HepG2 (cell line): ENCODE results near the gene ZNF391. TPM values are rescaled to one million over a fixed set of nuclear protein-coding genes. Genes with fewer than 3 reads are reported as not detected.

Experiments used
- ATAC-seq: fragments of 200-7000 bp; cut with Tn5 transposase; 3 replicates; pipeline ENCODE4 v1.9.1; 2020; ENCODE audit warnings: mild to moderate bottlenecking, moderate library complexity
- BruUV-seq: library from RNA; stranded (reverse); fragments of 400-500 nt; replicated peaks from 2 replicates; lab custom pipeline; 2021; lab: Mats Ljungman, UMichigan
- CTCF ChIA-PET: fragments of 300-600 bp; formaldehyde crosslinking; extraction: SDS; loops from one replicate; lab custom pipeline; 2021; ENCODE audit warnings: low total read pairs, inconsistent platforms, low intra/inter-chr PET ratio; lab: Yijun Ruan, JAX
- POLR2A ChIA-PET: fragments of 350-600 bp; sonication (Branson Sonifier 250); formaldehyde crosslinking; loops from one replicate; lab custom pipeline; 2020; ENCODE audit warnings: antibody characterized with exemption, inconsistent platforms; lab: Yijun Ruan, JAX
- DNase-seq: peaks from one replicate; pipeline ENCODE4 v3.0.0-alpha.2; 2015; ENCODE audit warnings: low spot score
- FAIRE-seq: peaks from 3 replicates; lab custom pipeline; 2011; peaks lifted over from hg19 to GRCh38; lab: Jason Lieb, UNC
- H2AFZ ChIP-seq: one replicate; pipeline ENCODE4 v1.6.1; 2011; ENCODE audit warnings: low read length, inconsistent platforms
- H3K27ac ChIP-seq: fragments of 300-600 bp; 3 replicates; pipeline ENCODE4 v1.8.0; 2011; ENCODE audit warnings: mixed run types, mild to moderate bottlenecking, mixed read lengths, low read length, inconsistent platforms; ENCODE audit not compliant: insufficient read depth; ENCODE audit errors: extremely low read length
- H3K27me3 ChIP-seq, 2 experiments: fragments of 200-600 bp in 1 of 2; 2 replicates in 1 of 2; 3 replicates in 1 of 2; pipeline versions ENCODE4 v1.6.0 to v1.8.0; 2011; ENCODE audit warnings: low read length in 2 of 2, mild to moderate bottlenecking in 2 of 2, moderate library complexity in 2 of 2, inconsistent platforms in 1 of 2; ENCODE audit not compliant: insufficient read depth in 2 of 2, control insufficient read depth in 1 of 2
- H3K36me3 ChIP-seq, 2 experiments: fragments of 200-600 bp in 1 of 2; replicated peaks in 1 of 2; 2 replicates in 1 of 2; 3 replicates in 1 of 2; pipeline versions ENCODE4 v1.5.1 to v1.8.0; 2011; ENCODE audit warnings: low read length in 2 of 2, inconsistent platforms in 1 of 2; ENCODE audit not compliant: insufficient read depth in 2 of 2, control insufficient read depth in 1 of 2
- H3K4me1 ChIP-seq: 2 replicates; pipeline ENCODE4 v1.5.1; 2012; ENCODE audit warnings: low read length, inconsistent platforms; ENCODE audit not compliant: insufficient read depth
- H3K4me2 ChIP-seq: 2 replicates; pipeline ENCODE4 v1.6.0; 2011; ENCODE audit warnings: low read depth, low read length, inconsistent platforms
- H3K4me3 ChIP-seq, 3 experiments: fragments of 200-600 bp in 1 of 3; sonication (generic), shearing (Covaris generic) in 1 of 3; replicated peaks in 1 of 3; 2 replicates each; pipeline ENCODE4 v1.5.1; 2011 to 2016; ENCODE audit warnings: low read length in 3 of 3, inconsistent platforms in 2 of 3, low read depth in 2 of 3, mild to moderate bottlenecking in 2 of 3, control low read depth in 1 of 3, mixed read lengths in 1 of 3; ENCODE audit not compliant: insufficient read depth in 1 of 3
- H3K79me2 ChIP-seq: one replicate; pipeline ENCODE4 v1.6.1; 2011; ENCODE audit warnings: low read length, inconsistent platforms; ENCODE audit not compliant: insufficient read depth
- H3K9ac ChIP-seq: 2 replicates; pipeline ENCODE4 v1.6.0; 2011; ENCODE audit warnings: mild to moderate bottlenecking, low read depth, low read length, inconsistent platforms; ENCODE audit not compliant: insufficient read depth
- H3K9me3 ChIP-seq: 2 replicates; pipeline ENCODE4 v1.5.1; 2012; ENCODE audit warnings: mild to moderate bottlenecking, low read length
- H4K20me1 ChIP-seq: 2 replicates; pipeline ENCODE4 v1.6.0; 2011; ENCODE audit warnings: inconsistent platforms, mild to moderate bottlenecking, low read length, moderate library complexity; ENCODE audit not compliant: insufficient read depth
- FIP1L1 ChIP-seq: fragments of 200-400 bp; formaldehyde crosslinking; IDR thresholded peaks from 2 replicates; pipeline ENCODE4 v1.6.1; 2018; ENCODE audit warnings: low read depth, mild to moderate bottlenecking, low read length, moderate library complexity, borderline replicate concordance; ENCODE audit not compliant: insufficient read depth
- GATA4 ChIP-seq: sonication (generic); IDR thresholded peaks from 2 replicates; pipeline ENCODE4 v1.6.1; 2016; ENCODE audit warnings: antibody characterized with exemption, low read depth, borderline replicate concordance
- GTF2F1 ChIP-seq: fragments of 150-350 bp; IDR thresholded peaks from 2 replicates; pipeline ENCODE4 v1.6.1; 2014; ENCODE audit warnings: low read length
- IKZF4 ChIP-seq: sonication (generic); formaldehyde crosslinking; IDR thresholded peaks from 2 replicates; pipeline ENCODE4 v1.5.1; 2020; ENCODE audit warnings: borderline replicate concordance, mild to moderate bottlenecking, low read depth, missing genetic modification reagents; ENCODE audit errors: not compliant biosample characterization
- KLF6 ChIP-seq: IDR thresholded peaks from 2 replicates; pipeline ENCODE4 v1.8.0; 2016; ENCODE audit warnings: missing biosample characterization, missing genetic modification reagents
- NFRKB ChIP-seq: fragments of 450-650 bp; IDR thresholded peaks from 2 replicates; pipeline ENCODE4 v1.6.1; 2017
- SOX13 ChIP-seq, 3 experiments: fragments of 450-650 bp in 1 of 3; sonication (generic) in 1 of 3; formaldehyde crosslinking in 1 of 3; IDR thresholded peaks in 2 of 3; conservative IDR thresholded peaks in 1 of 3; 2 replicates each; pipeline versions ENCODE4 v1.5.0 to v1.6.1; 2016 to 2020; ENCODE audit warnings: antibody characterized with exemption in 1 of 3, mild to moderate bottlenecking in 1 of 3, missing compliant biosample characterization in 1 of 3, missing genetic modification reagents in 1 of 3, moderate library complexity in 1 of 3
- SRSF1 ChIP-seq: fragments of 200-400 bp; formaldehyde crosslinking; optimal IDR thresholded peaks from 2 replicates; pipeline ENCODE3; 2017; ENCODE audit warnings: mild to moderate bottlenecking, low read depth, low read length, moderate library complexity
- TARDBP ChIP-seq: sonication (generic); formaldehyde crosslinking; IDR thresholded peaks from 2 replicates; pipeline ENCODE4 v1.8.0; 2022; ENCODE audit warnings: mild to moderate bottlenecking, missing genetic modification reagents
- ZNF430 ChIP-seq: sonication (generic); formaldehyde crosslinking; IDR thresholded peaks from 2 replicates; pipeline ENCODE4 v1.9.0; 2021; ENCODE audit warnings: mild to moderate bottlenecking, missing genetic modification reagents
- ZNF501 ChIP-seq: sonication (generic); formaldehyde crosslinking; IDR thresholded peaks from 2 replicates; pipeline ENCODE4 v1.5.1; 2020; ENCODE audit warnings: mild to moderate bottlenecking, moderate library complexity, missing genetic modification reagents
- ZNF83 ChIP-seq: sonication (generic); formaldehyde crosslinking; IDR thresholded peaks from 2 replicates; pipeline ENCODE4 v1.4.0; 2020; ENCODE audit warnings: missing genetic modification reagents, mild to moderate bottlenecking, borderline replicate concordance
- WGBS: methylation state at CpG from one replicate; pipeline ENCODE4 v1.1.6; 2017; ENCODE audit warnings: low lambda C conversion rate; 5-methylcytosine and 5-hydroxymethylcytosine counted together
- in situ Hi-C: cut with HindIII; loops from 2 replicates; pipeline ENCODE4 v1.10.0; 2017; ENCODE audit warnings: low pct_unique_long_range_greater_than_20kb; ENCODE audit not compliant: extremely low pct_ligation_motif_present
- intact Hi-C: fragments of 100-400 bp; cut with micrococcal nuclease; formaldehyde crosslinking; loops from one replicate; pipeline ENCODE4 v1.10.0; 2022; ENCODE audit not compliant: unreplicated experiment
- polyA plus RNA-seq, 8 experiments: library from polyadenylated mRNA; depleted of rRNA in 3 of 8; stranded (reverse) in 7 of 8; unstranded in 1 of 8; fragments of >200 nt; fragmentation: Illumina TruSeq in 4 of 8; extraction: Trizol in 4 of 8; gene quantifications; 2 replicates each; pipeline versions ENCODE4 v1.2.1 to v1.2.3, GENCODE V29; 2011 to 2016; ENCODE audit warnings: low read depth in 4 of 8, missing spikeins in 1 of 8, mixed read lengths in 1 of 8; ENCODE audit not compliant: insufficient read depth in 1 of 8
- total RNA-seq, 5 experiments: library from RNA; depleted of rRNA; stranded (reverse); fragments of >200 nt; fragmentation: Illumina TruSeq; extraction: Trizol; gene quantifications; 2 replicates each; pipeline ENCODE4 v1.2.3, GENCODE V29; 2016; ENCODE audit warnings: low read depth in 1 of 5
- TF ChIP-seq, protein P1 (sequence below): sonication (generic); formaldehyde crosslinking; IDR thresholded peaks from 2 replicates; pipeline ENCODE4 v1.4.0; 2020; ENCODE audit warnings: missing genetic modification reagents, mild to moderate bottlenecking, borderline replicate concordance
- TF ChIP-seq, protein P2 (sequence below): fragments of 450-650 bp; IDR thresholded peaks from 2 replicates; pipeline ENCODE4 v1.6.1; 2017; ENCODE audit warnings: mild to moderate bottlenecking

ZNF391 gene
- total and polyA plus RNA-seq, 2 of the 13 experiments (the other 11 are each of a cell fraction or from before 2014, with no cell fraction given) = 0.78 to 1.7 TPM

DNA sequence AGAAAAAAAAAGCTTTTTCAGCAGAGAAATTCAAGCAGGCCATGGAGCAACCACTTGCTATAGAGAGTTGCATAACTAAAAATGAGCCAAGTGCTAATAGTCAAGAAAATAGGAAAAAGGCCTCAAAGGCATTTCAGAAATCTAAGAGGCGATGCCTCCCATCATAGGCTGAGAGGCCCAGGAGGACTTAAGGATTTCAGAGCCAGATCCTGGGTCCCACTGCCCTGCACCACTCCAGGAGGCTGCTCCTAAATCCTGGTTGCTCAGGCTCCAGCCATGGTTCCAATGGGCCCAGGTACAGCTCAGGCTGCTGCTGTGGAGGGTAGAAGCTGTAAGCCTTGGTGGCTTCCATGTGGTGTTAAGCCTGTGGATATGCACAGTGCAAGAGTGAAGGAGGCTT lies 5.5 kb downstream of the ZNF391 start (continued):
- TF ChIP-seq ZNF83 (CRISPR knock-in tag) (no peak), ZNF430 (CRISPR knock-in tag) (no peak), GATA4 (no peak), SRSF1 (no peak), IKZF4 (CRISPR knock-in tag) (no peak), KLF6 (CRISPR knock-in tag) (no peak), GTF2F1 (no peak), NFRKB (no peak)
- TF ChIP-seq, protein P1, sequence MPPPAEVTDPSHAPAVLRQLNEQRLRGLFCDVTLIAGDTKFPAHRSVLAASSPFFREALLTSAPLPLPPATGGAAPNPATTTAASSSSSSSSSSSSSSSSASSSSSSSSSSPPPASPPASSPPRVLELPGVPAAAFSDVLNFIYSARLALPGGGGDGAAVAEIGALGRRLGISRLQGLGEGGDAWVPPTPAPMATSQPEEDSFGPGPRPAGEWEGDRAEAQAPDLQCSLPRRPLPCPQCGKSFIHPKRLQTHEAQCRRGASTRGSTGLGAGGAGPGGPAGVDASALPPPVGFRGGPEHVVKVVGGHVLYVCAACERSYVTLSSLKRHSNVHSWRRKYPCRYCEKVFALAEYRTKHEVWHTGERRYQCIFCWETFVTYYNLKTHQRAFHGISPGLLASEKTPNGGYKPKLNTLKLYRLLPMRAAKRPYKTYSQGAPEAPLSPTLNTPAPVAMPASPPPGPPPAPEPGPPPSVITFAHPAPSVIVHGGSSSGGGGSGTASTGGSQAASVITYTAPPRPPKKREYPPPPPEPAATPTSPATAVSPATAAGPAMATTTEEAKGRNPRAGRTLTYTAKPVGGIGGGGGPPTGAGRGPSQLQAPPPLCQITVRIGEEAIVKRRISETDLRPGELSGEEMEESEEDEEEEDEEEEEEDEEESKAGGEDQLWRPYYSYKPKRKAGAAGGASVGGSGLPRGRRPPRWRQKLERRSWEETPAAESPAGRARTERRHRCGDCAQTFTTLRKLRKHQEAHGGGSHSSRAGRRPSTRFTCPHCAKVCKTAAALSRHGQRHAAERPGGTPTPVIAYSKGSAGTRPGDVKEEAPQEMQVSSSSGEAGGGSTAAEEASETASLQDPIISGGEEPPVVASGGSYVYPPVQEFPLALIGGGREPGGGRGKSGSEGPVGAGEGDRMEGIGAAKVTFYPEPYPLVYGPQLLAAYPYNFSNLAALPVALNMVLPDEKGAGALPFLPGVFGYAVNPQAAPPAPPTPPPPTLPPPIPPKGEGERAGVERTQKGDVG = no peak

DNA sequence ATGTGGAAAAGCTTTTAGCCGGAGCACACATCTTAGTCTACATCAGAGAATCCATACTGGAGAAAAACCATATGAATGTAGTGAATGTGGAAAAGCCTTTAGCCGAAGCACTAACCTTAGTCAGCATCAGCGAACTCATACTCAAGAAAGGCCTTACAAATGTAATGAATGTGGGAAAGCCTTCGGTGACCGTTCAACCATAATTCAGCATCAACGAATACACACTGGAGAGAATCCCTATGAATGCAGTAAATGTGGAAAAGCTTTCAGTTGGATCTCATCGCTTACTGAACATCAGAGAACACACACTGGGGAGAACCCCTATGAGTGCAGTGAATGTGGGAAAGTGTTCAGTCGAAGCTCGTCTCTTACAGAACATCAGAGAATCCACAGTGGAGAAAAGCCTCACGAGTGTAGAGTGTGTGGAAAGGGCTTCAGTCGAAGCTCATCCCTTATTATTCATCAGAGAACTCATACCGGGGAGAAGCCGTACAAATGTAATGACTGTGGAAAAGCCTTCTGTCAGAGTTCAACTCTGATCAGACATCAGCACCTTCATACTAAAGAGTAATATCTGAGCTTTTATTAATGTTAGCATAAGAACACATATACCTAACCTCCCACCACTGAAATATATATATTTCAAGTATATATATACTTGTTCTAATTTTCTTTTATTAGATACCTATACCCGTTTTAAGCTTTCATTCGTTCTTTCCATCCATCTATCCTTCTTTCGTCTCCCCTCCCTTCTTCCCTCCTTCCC lies 12.5 kb downstream of the ZNF391 start:
- H3K27me3 ChIP-seq = no peaks in the 10 kb centered on the region
- H3K36me3 ChIP-seq = peaks cover 0 to 1% of the 10 kb centered on the region in 2 experiments; a peak in 1 of 5 replicates
- peaks cover 47% of the 10 kb centered on the region for H3K9me3 ChIP-seq
- H3K4me3 ChIP-seq = no peak overlapping the region
- BruUV-seq = no TSS peak
- no peak overlapping the region for H3K27ac ChIP-seq
- no peaks in the 10 kb centered on the region for H4K20me1 ChIP-seq
- ChIA-PET POLR2A (no interaction called here), CTCF (no interaction called here)
- in situ Hi-C loops (no loop called here), intact Hi-C loops (no loop called here)
- no peak overlapping the region for H3K4me2 ChIP-seq
- no peak overlapping the region for H3K9ac ChIP-seq
- ATAC-seq = no peak
- no peaks in the 10 kb centered on the region for H3K4me1 ChIP-seq
- 45% methylated on average over 16 of the region's 16 CpGs for WGBS
- H3K79me2 ChIP-seq = no peaks in the 10 kb centered on the region
- no peak for FAIRE-seq
- H2AFZ ChIP-seq = no peak overlapping the region
- no peak for DNase-seq
- TF ChIP-seq SOX13 (IDR thresholded peaks at IDR 0.05) (no peak), SOX13 (CRISPR knock-in tag; conservative IDR thresholded peaks at IDR 0.05 in 1 of 2, IDR thresholded peaks at IDR 0.05 in 1 of 2) (no peak), ZNF501 (CRISPR knock-in tag) (no peak), FIP1L1 (no peak), TARDBP (no peak)
- TF ChIP-seq, protein P2, sequence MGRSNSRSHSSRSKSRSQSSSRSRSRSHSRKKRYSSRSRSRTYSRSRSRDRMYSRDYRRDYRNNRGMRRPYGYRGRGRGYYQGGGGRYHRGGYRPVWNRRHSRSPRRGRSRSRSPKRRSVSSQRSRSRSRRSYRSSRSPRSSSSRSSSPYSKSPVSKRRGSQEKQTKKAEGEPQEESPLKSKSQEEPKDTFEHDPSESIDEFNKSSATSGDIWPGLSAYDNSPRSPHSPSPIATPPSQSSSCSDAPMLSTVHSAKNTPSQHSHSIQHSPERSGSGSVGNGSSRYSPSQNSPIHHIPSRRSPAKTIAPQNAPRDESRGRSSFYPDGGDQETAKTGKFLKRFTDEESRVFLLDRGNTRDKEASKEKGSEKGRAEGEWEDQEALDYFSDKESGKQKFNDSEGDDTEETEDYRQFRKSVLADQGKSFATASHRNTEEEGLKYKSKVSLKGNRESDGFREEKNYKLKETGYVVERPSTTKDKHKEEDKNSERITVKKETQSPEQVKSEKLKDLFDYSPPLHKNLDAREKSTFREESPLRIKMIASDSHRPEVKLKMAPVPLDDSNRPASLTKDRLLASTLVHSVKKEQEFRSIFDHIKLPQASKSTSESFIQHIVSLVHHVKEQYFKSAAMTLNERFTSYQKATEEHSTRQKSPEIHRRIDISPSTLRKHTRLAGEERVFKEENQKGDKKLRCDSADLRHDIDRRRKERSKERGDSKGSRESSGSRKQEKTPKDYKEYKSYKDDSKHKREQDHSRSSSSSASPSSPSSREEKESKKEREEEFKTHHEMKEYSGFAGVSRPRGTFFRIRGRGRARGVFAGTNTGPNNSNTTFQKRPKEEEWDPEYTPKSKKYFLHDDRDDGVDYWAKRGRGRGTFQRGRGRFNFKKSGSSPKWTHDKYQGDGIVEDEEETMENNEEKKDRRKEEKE = no peak
